T-helper 17 cell (primary cell): ENCODE measurements around the gene STRADA. TPM values are rescaled to one million over a fixed set of nuclear protein-coding genes. Genes with fewer than 3 reads are reported as not detected.

Experiments used
- ATAC-seq: fragments of 150-1000 bp; cut with Tn5 transposase; 2 replicates; pipeline ENCODE4 v1.10.0; 2021; ENCODE audit warnings: mild to moderate bottlenecking, moderate library complexity
- DNase-seq, 3 donors: peaks; one replicate each; pipeline versions ENCODE4 v3.0.0 to v3.0.0-alpha.2; 2020 to 2021
- H3K9me3 ChIP-seq: one replicate; pipeline ENCODE4 v1.7.0; 2013; ENCODE audit warnings: low read length, mild to moderate bottlenecking; ENCODE audit not compliant: control insufficient read depth, poor library complexity, severe bottlenecking
- H3K27ac Mint-ChIP-seq: one replicate; pipeline ENCODE4 v1.8.0; 2022; ENCODE audit warnings: mild to moderate bottlenecking, moderate library complexity, mixed read lengths
- H3K27me3 Mint-ChIP-seq: one replicate; pipeline ENCODE4 v1.8.0; 2022; ENCODE audit warnings: mixed read lengths
- H3K36me3 Mint-ChIP-seq: one replicate; pipeline ENCODE4 v1.8.0; 2022; ENCODE audit warnings: low read depth, mixed read lengths
- H3K4me1 Mint-ChIP-seq: one replicate; pipeline ENCODE4 v1.8.0; 2022; ENCODE audit warnings: mild to moderate bottlenecking, mixed read lengths
- H3K4me3 Mint-ChIP-seq: one replicate; pipeline ENCODE4 v1.8.0; 2022; ENCODE audit warnings: mild to moderate bottlenecking, moderate library complexity, mixed read lengths
- total RNA-seq, 4 donors: library from RNA in 2 of 4; stranded (reverse) in 2 of 4; gene quantifications; one replicate each; pipeline ENCODE4 v1.2.3 and lab custom pipeline; 2022 to 2026

STRADA gene
- total RNA-seq, 2 donors from 2014 or later: 44.5 to 50.2 TPM

DNA sequence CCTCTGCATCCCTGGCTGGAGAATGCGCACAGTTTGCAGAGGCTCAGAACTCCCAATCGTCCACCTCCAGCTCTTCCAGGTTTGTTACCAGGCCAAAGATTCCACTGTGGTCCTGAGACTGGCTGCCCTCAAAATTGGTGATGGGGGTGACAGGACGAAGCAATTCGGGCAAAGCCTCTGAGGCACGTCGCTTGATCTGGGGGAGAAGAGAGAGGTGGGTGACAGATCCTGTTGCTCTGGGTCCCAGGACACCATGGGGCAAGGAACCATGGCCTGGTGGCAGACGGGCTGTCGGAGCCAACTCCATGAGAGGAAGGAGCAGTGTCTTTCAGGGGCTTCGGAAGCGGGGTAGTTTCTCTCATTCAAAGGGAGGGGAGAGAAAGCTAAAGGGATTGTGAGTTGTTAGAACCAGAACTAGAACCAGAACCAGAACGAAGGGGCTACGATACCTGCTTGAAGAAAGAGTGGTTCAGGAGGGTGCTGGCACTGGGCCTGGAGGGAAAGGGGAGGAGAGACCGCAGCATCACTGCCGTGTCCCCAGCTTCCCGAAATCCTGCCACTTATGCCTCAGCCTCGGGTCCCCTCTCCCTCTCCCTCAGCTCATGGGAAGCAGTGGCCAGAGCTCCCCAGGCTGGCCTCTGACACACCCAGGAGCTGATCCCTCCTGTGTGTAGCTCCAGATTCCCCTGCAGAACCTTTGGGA is 37.9 kb downstream of the STRADA start:
- H3K36me3 Mint-ChIP-seq: no peaks in the 10 kb centered on the region
- no peaks in the 10 kb centered on the region for H3K27me3 Mint-ChIP-seq
- no peak for ATAC-seq

DNA sequence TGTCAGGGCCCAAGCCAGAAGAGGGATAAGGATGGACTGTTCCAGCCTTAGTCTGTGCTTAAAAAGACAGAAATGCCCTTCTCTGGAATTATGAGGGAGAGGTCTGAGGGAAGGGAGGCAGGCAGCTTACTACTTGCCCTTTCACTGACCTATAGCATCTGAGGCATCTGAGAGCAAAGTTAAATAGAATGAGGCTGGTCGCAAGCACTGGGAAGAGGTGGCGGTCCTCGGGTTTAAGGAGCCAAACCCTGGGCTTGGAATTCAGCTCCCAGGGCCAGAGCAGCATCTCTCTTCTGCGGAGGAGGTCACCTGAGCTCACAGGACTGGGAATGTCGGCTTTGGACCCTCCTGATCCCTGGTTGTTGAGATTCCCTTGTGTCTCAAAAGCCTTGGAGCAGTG is 38.6 kb downstream of the STRADA start:
- peaks cover 2% of the 10 kb centered on the region for H3K36me3 Mint-ChIP-seq
- H3K27ac Mint-ChIP-seq: peak overlapping the region; percentile 98
- H3K9me3 ChIP-seq: no peaks in the 10 kb centered on the region
- peak overlapping the region; percentile 94 for H3K4me3 Mint-ChIP-seq
- ATAC-seq (no peak), DNase-seq (no peak)
- peaks cover 51% of the 10 kb centered on the region for H3K4me1 Mint-ChIP-seq
- no peaks in the 10 kb centered on the region for H3K27me3 Mint-ChIP-seq

More for the DNA sequence above, 37.9 kb downstream of the STRADA start:
- H3K4me1 Mint-ChIP-seq: peaks cover 57% of the 10 kb centered on the region
- peak overlapping the region; percentile 98 for H3K27ac Mint-ChIP-seq
- peak overlapping the region; percentile 94 for H3K4me3 Mint-ChIP-seq
- no peak for DNase-seq
- no peaks in the 10 kb centered on the region for H3K9me3 ChIP-seq

DNA sequence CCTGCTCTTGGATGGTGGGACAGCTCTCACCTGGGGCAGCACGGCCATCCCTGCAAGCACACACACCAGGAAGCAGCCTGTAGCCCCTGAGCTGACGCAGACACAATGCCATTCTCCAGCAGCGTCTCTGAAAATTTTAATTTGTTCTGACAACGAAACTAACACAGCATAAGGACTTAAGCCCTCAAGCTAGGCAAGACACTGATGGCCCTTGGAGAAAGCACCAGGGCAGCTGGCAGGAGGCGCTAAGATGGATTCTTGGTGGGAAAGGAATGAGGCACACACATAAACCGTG is 38.9 kb downstream of the STRADA start:
- no peaks in the 10 kb centered on the region for H3K9me3 ChIP-seq
- Mint-ChIP-seq H3K36me3 (peaks cover 5% of the 10 kb centered on the region), H3K4me3 (peak overlapping the region; percentile 94), H3K27me3 (no peaks in the 10 kb centered on the region), H3K4me1 (peaks cover 54% of the 10 kb centered on the region), H3K27ac (peak overlapping the region; percentile 98)
- ATAC-seq: no peak
- no peak for DNase-seq

DNA sequence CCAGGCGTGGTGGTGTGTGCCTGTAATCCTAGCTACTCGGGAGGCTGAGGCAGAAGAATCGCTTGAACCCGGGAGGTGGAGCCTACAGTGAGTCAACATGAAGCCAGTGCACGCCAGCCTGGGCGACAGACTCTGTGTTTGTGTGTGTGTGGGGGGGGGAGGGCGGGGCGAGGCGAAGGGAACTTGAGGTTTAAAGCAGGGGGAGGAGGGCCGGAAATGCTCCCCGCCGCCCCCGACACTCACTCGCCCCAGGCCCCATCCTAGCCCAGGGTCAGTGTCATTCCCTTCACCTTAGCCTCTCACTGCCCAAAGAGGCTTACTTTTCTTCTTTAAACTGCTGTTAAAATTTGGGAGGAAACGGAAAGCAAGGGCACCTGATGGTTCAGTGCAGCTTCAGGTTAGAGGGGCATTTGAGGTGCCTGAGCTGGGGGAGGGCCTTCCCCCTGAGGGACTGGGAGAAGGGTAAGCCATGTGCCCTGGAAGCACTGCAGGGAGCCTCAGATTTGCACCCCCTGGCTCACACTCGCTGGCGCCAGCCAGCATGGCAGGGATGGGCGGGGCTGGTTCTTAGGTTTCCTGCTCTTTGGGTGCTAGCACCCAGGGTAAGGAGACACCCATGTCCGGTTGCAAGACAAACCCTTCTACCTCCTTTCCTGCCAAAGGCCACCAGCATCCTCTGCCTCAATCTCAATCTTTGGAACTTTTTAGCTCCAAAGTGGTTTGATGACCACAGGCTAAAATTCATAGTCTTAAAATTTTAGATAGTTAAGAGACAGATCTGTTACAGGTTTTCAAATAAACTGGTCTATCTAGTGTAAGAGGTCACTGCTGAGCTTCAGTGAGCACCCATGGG is 39.5 kb downstream of the STRADA start:
- DNase-seq (peak; percentile 51 to 66 (median 56)), ATAC-seq (peak; percentile 34)
- Mint-ChIP-seq H3K27me3 (no peaks in the 10 kb centered on the region), H3K27ac (peak overlapping the region; percentile 98), H3K36me3 (peaks cover 5% of the 10 kb centered on the region), H3K4me1 (peaks cover 56% of the 10 kb centered on the region), H3K4me3 (peak overlapping the region; percentile 94)
- H3K9me3 ChIP-seq: no peaks in the 10 kb centered on the region

DNA sequence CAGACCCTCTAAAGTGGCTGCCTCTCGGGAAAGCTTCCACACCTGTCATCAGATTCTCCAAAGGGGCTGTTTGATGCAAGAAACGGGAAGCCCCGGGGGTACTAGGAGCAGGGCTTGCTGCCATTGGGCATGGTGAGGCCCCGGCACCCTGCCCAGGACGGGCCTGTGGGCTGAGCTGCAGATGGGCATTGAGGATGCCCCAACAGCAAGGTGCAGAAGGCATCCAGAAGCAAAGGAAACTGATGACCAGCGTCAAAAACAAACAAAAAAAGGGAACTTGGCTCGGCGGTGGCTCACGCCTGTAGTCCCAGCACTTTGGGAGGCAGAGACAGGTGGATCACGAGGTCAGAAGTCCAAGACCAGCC is 40.2 kb downstream of the STRADA start:
- peak overlapping the region; percentile 98 for H3K27ac Mint-ChIP-seq
- no peaks in the 10 kb centered on the region for H3K9me3 ChIP-seq
- peaks cover 56% of the 10 kb centered on the region for H3K4me1 Mint-ChIP-seq
- H3K36me3 Mint-ChIP-seq: peaks cover 5% of the 10 kb centered on the region
- H3K4me3 Mint-ChIP-seq: peak overlapping the region; percentile 94
- ATAC-seq: no peak
- DNase-seq: no peak
- H3K27me3 Mint-ChIP-seq: no peaks in the 10 kb centered on the region

DNA sequence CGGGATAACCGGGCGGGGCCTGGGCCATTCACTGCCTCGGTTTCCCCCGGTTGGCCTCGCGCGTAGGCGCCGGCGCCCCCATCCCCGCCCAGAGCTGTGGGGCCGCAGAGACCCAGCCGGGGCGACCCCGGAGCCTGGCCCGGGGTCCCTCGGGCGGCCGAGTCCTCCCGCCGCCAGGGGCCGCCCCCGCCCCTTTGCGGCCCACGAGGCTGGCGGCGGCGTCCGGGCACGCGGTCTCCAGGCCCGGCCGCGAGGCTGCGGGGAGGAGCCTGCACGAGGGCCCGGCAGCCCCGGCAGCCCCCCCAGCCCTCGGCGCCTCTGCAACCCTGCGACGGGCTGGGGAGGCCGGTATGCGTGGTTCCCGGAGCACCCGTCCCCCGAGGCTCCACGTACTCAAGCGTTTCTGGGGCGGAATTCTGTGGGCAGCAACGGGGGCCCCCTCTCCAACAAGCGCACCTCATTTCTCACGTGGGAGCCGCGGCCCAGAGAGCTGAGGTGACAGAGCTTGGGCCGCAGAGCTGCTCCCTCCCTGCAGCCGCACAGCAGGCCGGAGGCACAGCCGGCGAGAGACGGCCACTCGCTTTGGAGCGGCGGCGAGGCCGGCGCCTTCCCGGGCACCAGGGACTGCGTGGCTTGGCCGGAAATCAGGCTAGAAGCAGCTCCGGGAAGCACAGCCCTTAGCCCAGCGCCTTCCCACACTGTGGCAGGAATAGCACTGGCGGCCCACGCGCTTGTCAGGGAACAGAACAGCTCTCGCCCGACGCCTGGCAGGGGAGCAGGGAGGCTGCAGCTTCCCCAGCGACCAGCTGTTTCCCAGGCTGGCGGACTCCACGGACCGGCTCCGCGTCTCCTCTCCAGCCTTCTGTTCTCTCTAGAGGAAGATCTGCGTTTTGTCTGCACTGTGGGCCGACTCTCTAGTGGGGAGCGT is 40.8 kb downstream of the STRADA start:
- H3K4me1 Mint-ChIP-seq: peaks cover 56% of the 10 kb centered on the region
- H3K4me3 Mint-ChIP-seq: peak overlapping the region; percentile 94
- peak overlapping the region; percentile 98 for H3K27ac Mint-ChIP-seq
- no peaks in the 10 kb centered on the region for H3K9me3 ChIP-seq
- peak; percentile 20 for ATAC-seq
- peaks cover 5% of the 10 kb centered on the region for H3K36me3 Mint-ChIP-seq
- peak; percentile 45 to 51 (median 50) for DNase-seq
- H3K27me3 Mint-ChIP-seq: no peaks in the 10 kb centered on the region

DNA sequence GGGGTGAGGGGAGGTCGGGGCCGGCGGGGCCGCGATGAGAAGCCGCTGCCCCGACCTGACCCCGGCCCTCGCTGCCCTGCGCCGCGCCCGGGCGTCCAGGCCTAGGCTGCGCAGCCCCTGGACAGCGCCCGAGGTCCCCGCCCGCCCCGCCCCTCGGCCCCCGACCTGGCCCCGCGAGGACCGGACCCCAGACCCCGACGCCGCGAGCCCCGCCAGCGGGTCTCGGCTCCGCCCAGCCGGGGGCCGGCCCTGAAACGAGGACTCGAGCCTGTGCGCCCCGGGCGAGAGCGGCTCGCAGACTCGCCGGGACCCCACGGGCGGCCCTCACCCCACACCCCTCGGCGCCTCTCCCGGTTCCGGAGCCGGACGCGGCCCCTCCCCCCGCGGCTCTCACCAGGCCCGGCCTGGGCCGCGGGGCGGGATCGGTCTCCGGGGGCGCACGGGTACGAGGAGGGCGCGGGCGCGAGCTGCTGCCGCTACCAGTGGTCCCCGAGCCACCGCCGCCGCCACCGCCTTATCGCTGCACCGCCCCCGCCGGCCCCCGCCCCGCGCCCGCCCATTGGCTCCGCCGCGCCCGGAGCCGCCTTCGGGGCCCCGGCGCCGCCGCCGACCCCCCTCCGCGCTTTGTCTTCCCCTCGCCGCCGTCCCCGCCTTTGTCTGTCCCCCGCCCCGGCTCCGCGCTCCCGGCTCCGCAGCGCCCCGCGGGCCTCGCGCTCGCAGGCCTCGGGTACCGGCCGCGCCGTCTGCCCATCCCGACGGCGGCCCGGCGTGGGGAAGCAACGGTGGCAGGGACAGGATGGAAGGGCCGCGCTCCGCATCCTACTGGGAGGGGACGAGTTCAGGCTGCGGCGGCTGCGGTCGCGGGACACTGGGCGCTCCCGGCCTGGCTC is 41.7 kb downstream of the STRADA start, which contains the start of gene LIMD2:
TSS of gene LIMD2 (minus strand) at position 488 of the 890 bp plus-strand sequence. CDS start 827 bp downstream, outside the sequence.
- H3K27me3 Mint-ChIP-seq: no peaks in the 10 kb centered on the region
- peak within 1 kb of the TSS; percentile 99 for H3K4me3 Mint-ChIP-seq
- no peaks in the 10 kb centered on the region for H3K9me3 ChIP-seq
- ATAC-seq (peak; percentile 48), DNase-seq (peak; percentile 72 to 85 (median 83))
- H3K36me3 Mint-ChIP-seq: peaks cover 5% of the 10 kb centered on the region
- H3K4me1 Mint-ChIP-seq: peaks cover 56% of the 10 kb centered on the region
- peak within 1 kb of the TSS; percentile 98 for H3K27ac Mint-ChIP-seq

DNA sequence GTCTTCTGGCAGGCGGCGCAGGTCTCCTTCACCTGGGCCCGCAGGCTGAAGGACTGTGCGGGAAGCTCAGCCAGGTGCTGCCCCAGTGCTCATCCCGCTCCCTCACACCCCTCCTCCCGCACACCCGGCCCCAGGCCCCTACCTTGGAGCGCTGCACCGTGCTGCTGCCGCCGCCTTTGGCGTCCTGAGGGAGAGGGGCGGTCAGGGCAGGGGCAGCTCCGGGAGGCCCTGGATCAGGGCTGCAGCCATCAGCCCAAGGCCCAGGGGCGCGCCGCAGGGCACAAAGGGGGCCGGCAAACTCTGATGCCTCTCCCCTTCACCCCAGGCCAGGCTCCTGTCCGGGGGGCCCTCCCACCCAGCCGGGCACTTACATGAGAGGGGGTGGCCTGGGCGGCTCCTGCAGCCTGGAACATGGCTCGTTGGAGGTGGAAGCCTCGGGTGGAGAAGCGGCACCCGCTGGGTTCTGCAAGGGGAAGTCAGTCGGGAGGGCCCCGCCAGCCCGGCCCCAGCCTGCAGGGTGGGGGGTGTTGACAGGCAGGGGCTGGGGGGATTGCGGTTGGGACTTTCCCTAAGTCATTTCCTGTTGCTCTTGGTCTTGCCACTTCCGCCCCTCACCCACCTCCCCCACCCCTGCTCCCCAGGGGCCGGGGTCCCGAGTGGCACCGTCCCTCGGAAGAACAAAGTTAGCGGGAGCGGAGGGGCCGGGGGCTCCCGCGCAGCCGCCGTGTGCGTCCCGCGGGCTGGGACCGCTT is 42.5 kb downstream of the STRADA start:
- peak; percentile 71 to 80 (median 78) for DNase-seq
- Mint-ChIP-seq H3K4me3 (peak overlapping the region; percentile 99), H3K36me3 (peaks cover 5% of the 10 kb centered on the region), H3K4me1 (peaks cover 58% of the 10 kb centered on the region), H3K27ac (peak overlapping the region; percentile 95), H3K27me3 (no peaks in the 10 kb centered on the region)
- peak; percentile 47 for ATAC-seq
- no peaks in the 10 kb centered on the region for H3K9me3 ChIP-seq

DNA sequence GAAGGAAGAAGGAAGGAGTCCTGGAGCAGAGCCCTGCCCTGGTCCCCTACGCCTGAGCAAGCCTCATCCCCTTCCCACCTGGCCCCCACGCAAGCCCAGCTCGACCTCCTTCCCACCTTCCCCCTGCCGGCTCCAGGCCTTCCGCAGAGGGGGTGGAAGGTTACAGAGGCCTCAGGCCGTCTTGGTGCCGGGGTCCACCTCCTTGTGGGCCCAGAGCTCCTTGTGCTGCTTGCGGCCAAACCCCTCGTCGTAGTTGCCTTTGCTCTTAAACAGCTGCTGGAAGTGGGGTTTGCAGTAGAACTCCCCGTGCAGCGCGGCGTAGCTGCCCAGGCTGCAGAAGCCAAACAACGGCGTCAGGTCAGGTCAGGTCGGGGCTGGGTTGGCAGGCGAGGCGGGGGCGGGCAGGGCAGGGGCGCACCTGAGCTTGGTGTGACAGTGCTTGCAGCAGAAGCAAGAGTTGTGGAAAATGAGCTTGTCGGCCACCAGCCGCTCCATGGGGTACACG is 43.2 kb downstream of the STRADA start:
- DNase-seq (no peak), ATAC-seq (no peak)
- no peaks in the 10 kb centered on the region for H3K9me3 ChIP-seq
- Mint-ChIP-seq H3K27ac (peak overlapping the region; percentile 95), H3K4me3 (peak overlapping the region; percentile 99), H3K36me3 (peaks cover 5% of the 10 kb centered on the region), H3K27me3 (no peaks in the 10 kb centered on the region), H3K4me1 (peaks cover 56% of the 10 kb centered on the region)

DNA sequence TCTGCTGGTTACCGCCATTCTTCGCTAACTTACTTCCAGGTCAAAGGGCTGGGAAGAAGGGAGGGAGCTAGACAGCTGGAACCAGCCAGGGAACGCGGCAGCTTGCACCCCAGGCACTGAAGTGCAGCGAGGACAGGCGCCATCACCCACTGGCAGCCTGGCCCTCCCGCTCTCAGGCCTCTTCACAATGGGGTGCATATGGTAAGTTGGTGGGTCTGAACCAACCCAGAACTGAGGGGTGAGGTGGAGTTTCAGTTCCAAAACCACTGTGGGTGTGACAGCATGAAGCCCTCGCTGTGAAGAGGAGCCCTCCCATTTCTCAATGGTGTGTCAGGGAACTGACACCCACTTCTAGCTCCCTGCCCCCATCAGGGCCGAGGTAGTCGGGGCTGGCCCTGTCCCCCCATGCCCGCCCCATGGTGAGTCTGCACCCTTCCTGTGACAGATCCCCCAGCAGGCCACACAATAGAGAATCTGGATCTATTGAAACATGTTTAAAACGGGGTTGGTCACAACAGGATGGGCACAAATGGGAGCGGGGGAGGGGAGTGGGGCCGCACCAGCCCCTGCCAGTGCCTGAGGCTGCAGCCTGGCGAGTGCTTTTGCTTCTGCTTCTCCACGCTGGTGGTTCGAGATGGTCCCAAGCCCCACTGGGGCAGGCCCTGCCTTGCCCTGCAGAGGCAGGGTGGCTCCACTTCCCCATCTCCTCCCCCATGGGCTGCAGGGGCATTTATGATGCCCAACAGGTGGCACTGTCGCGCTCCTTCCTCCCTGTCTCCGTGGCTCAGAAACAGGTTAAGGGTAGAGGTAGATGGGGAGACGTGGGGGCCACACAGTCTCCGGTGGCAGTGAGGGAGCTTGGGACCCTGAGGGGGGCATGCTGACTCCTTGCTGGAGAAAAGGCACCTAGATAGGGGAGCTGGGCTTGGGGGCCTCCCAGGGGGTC is 44.0 kb downstream of the STRADA start:
- Mint-ChIP-seq H3K4me1 (peaks cover 56% of the 10 kb centered on the region), H3K4me3 (peak overlapping the region; percentile 99), H3K27ac (peak overlapping the region; percentile 95), H3K36me3 (peaks cover 5% of the 10 kb centered on the region), H3K27me3 (no peaks in the 10 kb centered on the region)
- ATAC-seq (peak; percentile 34), DNase-seq (peak; percentile 60 to 78 (median 70))
- H3K9me3 ChIP-seq: no peaks in the 10 kb centered on the region
